ENCODE results near the gene FOXJ1. TPM values are rescaled to one million over a fixed set of nuclear protein-coding genes. Genes with fewer than 3 reads are reported as not detected.

The FOXJ1 gene
- total and polyA plus RNA-seq, 3 donors from 2014 or later: 22.9 to 30.5 (median 29.4) TPM

DNA sequence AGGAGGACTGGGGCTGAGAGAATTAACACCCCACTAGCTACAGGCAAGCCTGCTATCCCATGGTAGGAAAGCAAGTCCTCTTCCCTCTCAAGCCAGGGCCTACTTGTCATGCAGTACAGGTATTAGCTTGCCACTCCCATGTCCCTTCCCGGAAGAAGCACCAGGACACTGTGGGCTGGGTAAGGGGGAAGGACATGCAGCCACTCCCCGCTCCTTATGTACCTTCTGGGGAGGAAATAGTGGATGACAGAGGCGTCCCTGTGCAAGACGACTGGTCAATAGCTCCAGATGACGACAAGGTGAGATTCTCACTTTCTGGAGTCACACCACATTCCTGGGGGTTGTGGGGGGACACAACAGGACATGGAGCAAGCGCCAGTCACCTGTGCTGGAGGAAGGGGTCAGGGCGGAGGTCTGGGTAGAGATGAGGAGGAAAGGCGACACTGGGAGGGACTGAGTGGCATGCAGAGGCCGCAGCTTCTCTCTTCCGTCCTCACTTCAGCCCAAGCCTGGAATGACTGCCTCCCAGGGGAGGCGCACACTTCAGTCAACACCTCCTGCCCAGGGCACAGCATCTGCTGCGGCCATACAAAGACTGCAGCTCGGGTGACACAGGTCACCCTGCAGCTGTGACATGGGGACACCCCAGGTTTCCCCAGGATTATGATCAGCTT, 15.1 kb upstream of the FOXJ1 start:
- no peaks in the 10 kb centered on the region for H3K9me3 ChIP-seq

DNA sequence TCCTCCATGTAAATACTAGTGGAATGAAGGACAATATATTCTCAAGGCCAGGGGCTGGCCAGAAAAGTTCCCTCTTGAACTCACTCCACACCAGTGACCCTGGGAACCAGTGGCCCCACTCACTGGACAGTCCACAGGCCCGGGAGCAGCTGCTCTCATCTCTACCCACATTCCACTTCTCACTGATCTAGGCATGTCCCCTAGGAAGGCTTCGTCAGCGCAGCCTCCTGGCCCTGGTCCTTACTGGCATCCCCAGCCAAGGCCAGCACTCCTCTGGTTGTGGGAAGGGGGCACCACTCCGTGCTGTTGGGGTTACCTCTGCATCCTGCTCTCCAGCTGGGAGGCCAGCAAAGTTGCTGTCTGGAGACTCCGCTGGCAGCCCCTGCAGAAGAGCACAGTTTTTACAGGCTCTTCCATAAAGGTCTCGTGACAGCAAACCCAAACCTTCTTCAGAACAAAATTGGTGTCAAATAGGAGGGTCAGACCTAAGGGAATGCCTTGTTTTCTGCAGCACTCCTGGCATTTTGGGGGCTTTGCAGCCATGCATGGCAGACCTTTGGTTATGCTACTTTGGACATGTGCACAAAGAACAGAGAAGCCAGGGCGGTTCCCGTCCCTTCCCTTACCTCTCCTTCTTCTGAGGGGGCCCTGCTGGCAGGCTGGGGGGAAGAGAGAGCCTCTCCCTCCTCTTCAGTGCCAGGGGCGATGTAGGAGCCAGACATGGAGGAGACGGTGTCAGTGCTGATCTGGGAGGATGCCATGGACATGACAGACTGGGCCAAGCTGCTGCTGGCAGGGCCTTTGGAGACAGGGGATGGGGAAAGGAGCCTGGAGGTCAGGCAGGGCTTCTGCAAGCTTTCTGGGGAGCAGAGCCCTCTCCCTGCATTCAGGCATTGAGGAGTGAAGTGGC, 14.1 kb upstream of the FOXJ1 start:
- intact Hi-C loops (cut with DNase I; ENCODE audit: low total_unique reads): no loop called here

More for the DNA sequence above, 15.1 kb upstream of the FOXJ1 start:
- no peak for TF ChIP-seq POLR2A (IDR thresholded peaks at IDR 0.05)
- TF ChIP-seq, protein P1, sequence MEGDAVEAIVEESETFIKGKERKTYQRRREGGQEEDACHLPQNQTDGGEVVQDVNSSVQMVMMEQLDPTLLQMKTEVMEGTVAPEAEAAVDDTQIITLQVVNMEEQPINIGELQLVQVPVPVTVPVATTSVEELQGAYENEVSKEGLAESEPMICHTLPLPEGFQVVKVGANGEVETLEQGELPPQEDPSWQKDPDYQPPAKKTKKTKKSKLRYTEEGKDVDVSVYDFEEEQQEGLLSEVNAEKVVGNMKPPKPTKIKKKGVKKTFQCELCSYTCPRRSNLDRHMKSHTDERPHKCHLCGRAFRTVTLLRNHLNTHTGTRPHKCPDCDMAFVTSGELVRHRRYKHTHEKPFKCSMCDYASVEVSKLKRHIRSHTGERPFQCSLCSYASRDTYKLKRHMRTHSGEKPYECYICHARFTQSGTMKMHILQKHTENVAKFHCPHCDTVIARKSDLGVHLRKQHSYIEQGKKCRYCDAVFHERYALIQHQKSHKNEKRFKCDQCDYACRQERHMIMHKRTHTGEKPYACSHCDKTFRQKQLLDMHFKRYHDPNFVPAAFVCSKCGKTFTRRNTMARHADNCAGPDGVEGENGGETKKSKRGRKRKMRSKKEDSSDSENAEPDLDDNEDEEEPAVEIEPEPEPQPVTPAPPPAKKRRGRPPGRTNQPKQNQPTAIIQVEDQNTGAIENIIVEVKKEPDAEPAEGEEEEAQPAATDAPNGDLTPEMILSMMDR (IDR thresholded peaks at IDR 0.05): no peak
- no peak for DNase-seq
- H3K27me3 ChIP-seq: no peaks in the 10 kb centered on the region
- no peak overlapping the region for H3K4me3 ChIP-seq
- no peak overlapping the region for H3K27ac ChIP-seq
- intact Hi-C loops (cut with DNase I; ENCODE audit: low total_unique reads): no loop called here
- 87 to 95% methylated on average over 12 to 13 of the region's 13 CpGs for WGBS, 2 donors
- H3K36me3 ChIP-seq (ENCODE audit: low read depth, missing control alignments): no peaks in the 10 kb centered on the region
- peaks cover 8% of the 10 kb centered on the region for H3K4me1 ChIP-seq

DNA sequence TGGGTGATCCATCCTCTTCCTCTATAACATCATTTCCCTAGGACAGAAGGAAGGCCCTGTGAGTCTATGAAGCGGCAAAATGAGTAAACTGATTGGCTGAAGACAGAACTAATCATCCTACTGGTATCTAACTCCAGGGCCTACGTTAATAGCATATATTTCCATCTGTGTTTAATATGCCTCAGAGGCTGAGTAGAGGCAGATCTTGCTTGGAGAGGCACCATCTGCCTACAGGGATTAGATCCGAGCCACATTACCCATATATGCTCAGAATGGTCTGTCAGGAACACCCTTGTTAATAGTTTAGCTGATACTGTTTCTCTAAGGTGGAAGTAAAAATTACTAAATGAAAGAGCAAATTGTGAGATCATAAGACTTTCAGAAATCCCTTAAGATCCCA, 13.2 kb upstream of the FOXJ1 start:
- 93% methylated on average over 3 of the region's 3 CpGs for WGBS, 2 donors
- intact Hi-C loops (cut with DNase I; ENCODE audit: low total_unique reads): no loop called here

More for the DNA sequence above, 14.1 kb upstream of the FOXJ1 start:
- H3K27ac ChIP-seq: no peak overlapping the region
- DNase-seq: no peak
- no peaks in the 10 kb centered on the region for H3K27me3 ChIP-seq
- H3K4me3 ChIP-seq: no peak overlapping the region
- TF ChIP-seq, protein P1 (IDR thresholded peaks at IDR 0.05): no peak
- no peak for TF ChIP-seq POLR2A (IDR thresholded peaks at IDR 0.05)
- WGBS, 2 donors: 60 to 86% methylated on average over 9 to 10 of the region's 10 CpGs
- no peaks in the 10 kb centered on the region for H3K36me3 ChIP-seq (ENCODE audit: low read depth, missing control alignments)
- H3K9me3 ChIP-seq: no peaks in the 10 kb centered on the region
- peaks cover 3% of the 10 kb centered on the region for H3K4me1 ChIP-seq

DNA sequence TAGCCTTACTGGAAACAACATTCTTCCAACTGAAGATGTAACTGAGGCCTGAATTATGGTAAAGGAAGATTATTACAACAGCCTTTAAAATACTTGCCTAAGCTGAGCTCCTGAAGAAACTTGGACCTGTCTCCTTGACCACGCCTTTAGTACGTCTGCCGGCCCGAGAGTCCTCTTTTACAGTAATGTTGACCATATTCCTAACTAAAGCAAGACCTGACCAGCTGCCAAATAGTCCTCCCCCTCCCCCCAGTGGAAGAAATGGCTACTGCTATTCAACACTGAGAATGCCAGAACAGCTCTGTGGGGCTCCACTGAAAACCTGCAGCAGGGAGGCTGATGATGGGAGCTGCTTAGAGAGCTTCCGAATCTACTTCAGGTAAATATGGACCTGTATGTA, 12.6 kb upstream of the FOXJ1 start:
- Histone ChIP-seq H3K4me1 (peaks cover 3% of the 10 kb centered on the region), H3K9me3 (no peaks in the 10 kb centered on the region), H3K4me3 (no peak overlapping the region), H3K36me3 (ENCODE audit: low read depth, missing control alignments) (no peaks in the 10 kb centered on the region), H3K27me3 (no peaks in the 10 kb centered on the region), H3K27ac (no peak overlapping the region)
- TF ChIP-seq POLR2A (IDR thresholded peaks at IDR 0.05): no peak
- TF ChIP-seq, protein P1 (IDR thresholded peaks at IDR 0.05): peak in 1 of 3 experiments; percentile 29
- peak; percentile 57 for DNase-seq
- intact Hi-C loops (cut with DNase I; ENCODE audit: low total_unique reads): no loop called here
- WGBS, 2 donors: 60 to 68% methylated on average over 5 of the region's 5 CpGs

More for the DNA sequence above, 13.2 kb upstream of the FOXJ1 start:
- H3K4me3 ChIP-seq: no peak overlapping the region
- TF ChIP-seq POLR2A (IDR thresholded peaks at IDR 0.05): no peak
- TF ChIP-seq, protein P1 (IDR thresholded peaks at IDR 0.05): no peak
- H3K27ac ChIP-seq: no peak overlapping the region
- H3K9me3 ChIP-seq: no peaks in the 10 kb centered on the region
- peaks cover 3% of the 10 kb centered on the region for H3K4me1 ChIP-seq
- no peaks in the 10 kb centered on the region for H3K36me3 ChIP-seq (ENCODE audit: low read depth, missing control alignments)
- no peak for DNase-seq
- no peaks in the 10 kb centered on the region for H3K27me3 ChIP-seq

Measured in testis (tissue), 3 donors.